ENCODE results near the gene ZXDC. TPM values are rescaled to one million over a fixed set of nuclear protein-coding genes. Genes with fewer than 3 reads are reported as not detected.

ZXDC gene
- total RNA-seq, 1 experiment from 2014 or later = 61.1 TPM

GRCh38 chr3:126454025-126454424, 21.7 kb downstream of the ZXDC start:
- no peak overlapping the region for H3K27ac ChIP-seq (ENCODE audit: low read depth, low read length, poor library complexity, severe bottlenecking)
- no peaks in the 10 kb centered on the region for H3K4me1 ChIP-seq (ENCODE audit: insufficient read depth, low read length, poor library complexity, severe bottlenecking)
- DNase-seq (ENCODE audit: low spot score) = no peak
- H3K27me3 ChIP-seq (replicated peaks; ENCODE audit: insufficient read depth, low read depth, low read length, poor library complexity) = no peaks in the 10 kb centered on the region
- BruUV-seq (replicated peaks) = no TSS peak
- ChIA-PET CTCF (no interaction called here), POLR2A (ENCODE audit: low non-redundant PET) (no interaction called here)
- H3K9me3 ChIP-seq (ENCODE audit: low read depth, low read length, poor library complexity, severe bottlenecking) = no peaks in the 10 kb centered on the region
- peaks cover 80% of the 10 kb centered on the region for H3K36me3 ChIP-seq (ENCODE audit: insufficient read depth, low read length, poor library complexity, severe bottlenecking)
- intact Hi-C loops (cut with micrococcal nuclease; ENCODE audit: unreplicated experiment) = no loop called here
- H3K4me3 ChIP-seq (ENCODE audit: low read depth, low read length, poor library complexity, severe bottlenecking) = no peak overlapping the region
- TF ChIP-seq EZH2 (IDR thresholded peaks at IDR 0.05; ENCODE audit: borderline replicate concordance, low read depth, low read length, poor library complexity, severe bottlenecking) = no peak
- no peak for TF ChIP-seq CTCF (conservative IDR thresholded peaks at IDR 0.05; ENCODE audit: low read depth, low read length)

DNA sequence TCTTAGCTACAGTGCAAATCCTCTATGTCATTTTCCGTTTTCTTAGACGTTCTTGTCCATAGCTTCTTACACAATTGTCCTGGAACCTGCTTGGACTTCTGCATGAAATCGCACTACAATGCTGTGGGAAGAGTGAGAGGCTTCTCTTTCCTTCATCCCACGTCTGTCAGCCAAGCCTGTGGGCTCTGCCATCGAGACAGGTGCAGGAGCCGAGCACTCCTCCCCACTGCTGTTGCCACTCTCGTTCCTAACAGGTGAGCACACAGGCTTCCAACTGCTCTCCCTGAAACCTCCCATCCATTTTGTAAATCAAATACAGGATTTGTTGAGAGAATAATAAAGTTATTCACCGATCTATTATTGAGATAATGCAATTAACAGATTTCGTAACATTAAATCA, 23.5 kb downstream of the ZXDC start:
- no peaks in the 10 kb centered on the region for H3K4me1 ChIP-seq (ENCODE audit: insufficient read depth, low read length, poor library complexity, severe bottlenecking)

GRCh38 chr3:126451511-126451910, 24.2 kb downstream of the ZXDC start:
- intact Hi-C loops (cut with micrococcal nuclease; ENCODE audit: unreplicated experiment) = no loop called here
- no peaks in the 10 kb centered on the region for H3K4me1 ChIP-seq (ENCODE audit: insufficient read depth, low read length, poor library complexity, severe bottlenecking)
- ChIA-PET POLR2A (ENCODE audit: low non-redundant PET) (no interaction called here), CTCF (no interaction called here)
- H3K4me3 ChIP-seq (ENCODE audit: low read depth, low read length, poor library complexity, severe bottlenecking) = no peak overlapping the region
- no peaks in the 10 kb centered on the region for H3K9me3 ChIP-seq (ENCODE audit: low read depth, low read length, poor library complexity, severe bottlenecking)
- H3K27me3 ChIP-seq (replicated peaks; ENCODE audit: insufficient read depth, low read depth, low read length, poor library complexity) = no peaks in the 10 kb centered on the region
- TF ChIP-seq CTCF (conservative IDR thresholded peaks at IDR 0.05; ENCODE audit: low read depth, low read length) (no peak), EZH2 (IDR thresholded peaks at IDR 0.05; ENCODE audit: borderline replicate concordance, low read depth, low read length, poor library complexity, severe bottlenecking) (no peak)
- peaks cover 61% of the 10 kb centered on the region for H3K36me3 ChIP-seq (ENCODE audit: insufficient read depth, low read length, poor library complexity, severe bottlenecking)
- no peak overlapping the region for H3K27ac ChIP-seq (ENCODE audit: low read depth, low read length, poor library complexity, severe bottlenecking)
- no peak for DNase-seq (ENCODE audit: low spot score)
- BruUV-seq (replicated peaks) = no TSS peak

More for the DNA sequence above, 23.5 kb downstream of the ZXDC start:
- no peak overlapping the region for H3K4me3 ChIP-seq (ENCODE audit: low read depth, low read length, poor library complexity, severe bottlenecking)
- CTCF ChIA-PET = no interaction called here
- POLR2A ChIA-PET (ENCODE audit: low non-redundant PET) = no interaction called here
- TF ChIP-seq EZH2 (IDR thresholded peaks at IDR 0.05; ENCODE audit: borderline replicate concordance, low read depth, low read length, poor library complexity, severe bottlenecking) (no peak), CTCF (conservative IDR thresholded peaks at IDR 0.05; ENCODE audit: low read depth, low read length) (no peak)
- H3K36me3 ChIP-seq (ENCODE audit: insufficient read depth, low read length, poor library complexity, severe bottlenecking) = peaks cover 68% of the 10 kb centered on the region
- intact Hi-C loops (cut with micrococcal nuclease; ENCODE audit: unreplicated experiment) = no loop called here
- DNase-seq (ENCODE audit: low spot score) = no peak
- no TSS peak for BruUV-seq (replicated peaks)
- H3K27ac ChIP-seq (ENCODE audit: low read depth, low read length, poor library complexity, severe bottlenecking) = no peak overlapping the region
- H3K9me3 ChIP-seq (ENCODE audit: low read depth, low read length, poor library complexity, severe bottlenecking) = no peaks in the 10 kb centered on the region
- no peaks in the 10 kb centered on the region for H3K27me3 ChIP-seq (replicated peaks; ENCODE audit: insufficient read depth, low read depth, low read length, poor library complexity)
